Measurements from ENCODE around the gene ST8SIA2.

The ST8SIA2 gene

GRCh38 chr15:92365084-92365483, 28.6 kb upstream of the ST8SIA2 start:
- FAIRE-seq (no peak), DNase-seq (ENCODE audit: insufficient read length, low spot score) (no peak)
- no peak for TF ChIP-seq CTCF (IDR thresholded peaks at IDR 0.05; ENCODE audit: insufficient read depth, missing control alignments)

GRCh38 chr15:92365906-92366305, 27.8 kb upstream of the ST8SIA2 start:
- no peak for DNase-seq (ENCODE audit: insufficient read length, low spot score)
- no peak for FAIRE-seq
- no peak for TF ChIP-seq CTCF (IDR thresholded peaks at IDR 0.05; ENCODE audit: insufficient read depth, missing control alignments)

- no peak for TF ChIP-seq CTCF (IDR thresholded peaks at IDR 0.05; ENCODE audit: insufficient read depth, missing control alignments)
- DNase-seq (ENCODE audit: insufficient read length, low spot score) (no peak), FAIRE-seq (no peak)
Measured at GRCh38 chr15:92366381-92366780, 27.3 kb upstream of the ST8SIA2 start.

GRCh38 chr15:92375057-92375456, 18.6 kb upstream of the ST8SIA2 start:
- no peak for FAIRE-seq
- no peak for DNase-seq (ENCODE audit: insufficient read length, low spot score)
- no peak for TF ChIP-seq CTCF (IDR thresholded peaks at IDR 0.05; ENCODE audit: insufficient read depth, missing control alignments)

- no peak for DNase-seq (ENCODE audit: insufficient read length, low spot score)
- no peak for TF ChIP-seq CTCF (IDR thresholded peaks at IDR 0.05; ENCODE audit: insufficient read depth, missing control alignments)
- FAIRE-seq = no peak
Measured at GRCh38 chr15:92376109-92376508, 17.6 kb upstream of the ST8SIA2 start.

GRCh38 chr15:92377083-92377789, 16.4 kb upstream of the ST8SIA2 start:
- no peak for FAIRE-seq
- TF ChIP-seq CTCF (IDR thresholded peaks at IDR 0.05; ENCODE audit: insufficient read depth, missing control alignments) = no peak
- no peak for DNase-seq (ENCODE audit: insufficient read length, low spot score)

- TF ChIP-seq CTCF (IDR thresholded peaks at IDR 0.05; ENCODE audit: insufficient read depth, missing control alignments) = peak; percentile 52
- FAIRE-seq = no peak
- DNase-seq (ENCODE audit: insufficient read length, low spot score) = no peak
Measured at GRCh38 chr15:92383519-92384324, 10.0 kb upstream of the ST8SIA2 start.
